Skeletal muscle satellite cell (primary cell): ENCODE measurements around the gene PDYN.

Experiments used
- H3K27me3 ChIP-seq: 2 replicates; pipeline ENCODE4 v1.7.0; 2013; ENCODE audit warnings: low read length; ENCODE audit not compliant: control insufficient read depth, insufficient read depth
- H3K36me3 ChIP-seq: 2 replicates; pipeline ENCODE4 v1.7.0; 2013; ENCODE audit warnings: mild to moderate bottlenecking, control low read depth, low read length; ENCODE audit not compliant: insufficient read depth
- H3K4me1 ChIP-seq: 2 replicates; pipeline ENCODE4 v1.7.0; 2013; ENCODE audit warnings: low read length; ENCODE audit not compliant: control insufficient read depth, insufficient read depth
- H3K4me2 ChIP-seq: 2 replicates; pipeline ENCODE4 v1.7.0; 2013; ENCODE audit warnings: mild to moderate bottlenecking, low read length
- H3K4me3 ChIP-seq: 2 replicates; pipeline ENCODE4 v1.7.0; 2013; ENCODE audit warnings: low read length
- H3K9ac ChIP-seq: 2 replicates; pipeline ENCODE4 v1.7.0; 2013; ENCODE audit warnings: mild to moderate bottlenecking, low read depth, low read length, moderate library complexity
- H3K9me3 ChIP-seq: replicated peaks from 2 replicates; pipeline ENCODE4 v1.7.0; 2013; ENCODE audit warnings: mild to moderate bottlenecking, control low read depth, low read length

PDYN gene

DNA sequence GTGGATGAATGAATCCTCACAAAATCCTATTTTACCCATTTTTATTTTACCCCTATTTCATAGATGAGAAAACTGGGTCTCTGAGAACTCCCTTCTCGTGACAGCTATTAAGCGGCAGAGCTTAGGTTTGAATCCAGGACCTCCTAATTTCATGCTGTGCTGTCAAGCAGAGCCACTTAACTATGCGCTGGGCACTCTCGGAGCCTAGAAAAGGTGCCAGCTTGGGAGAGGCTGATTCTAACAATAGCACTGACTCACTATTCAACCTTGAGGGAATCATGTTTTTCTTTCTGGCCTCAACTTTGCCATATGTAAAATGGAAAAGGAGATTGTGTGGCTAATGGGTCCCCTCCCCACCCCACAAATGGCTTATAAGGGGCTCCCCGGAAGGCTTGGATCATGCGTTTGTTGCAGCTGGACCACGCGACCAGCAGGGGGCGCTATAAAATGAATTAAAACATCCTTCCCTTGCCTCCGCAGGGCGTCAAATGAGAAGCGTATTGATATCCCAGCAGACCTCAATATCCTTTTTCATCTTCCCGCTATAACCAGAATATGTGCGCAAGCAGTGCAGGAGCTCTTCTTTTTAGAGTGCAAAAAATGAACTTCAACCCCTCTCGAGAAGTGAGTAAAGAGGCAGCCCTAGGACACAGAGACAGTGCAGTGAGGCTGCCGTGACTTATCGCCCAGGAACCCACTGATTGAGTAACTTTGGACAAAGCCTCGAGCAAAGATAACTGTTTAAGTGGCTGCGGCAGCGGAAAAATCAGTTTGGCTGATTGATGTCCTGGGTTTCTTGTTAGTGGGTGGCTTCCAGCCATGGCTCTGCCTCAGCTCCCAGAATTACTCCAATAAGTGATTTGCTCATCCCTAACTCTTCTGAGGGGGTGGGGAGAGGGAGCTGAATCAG is 12.8 kb upstream of the PDYN start:
- no peak overlapping the region for H3K4me2 ChIP-seq
- no peaks in the 10 kb centered on the region for H3K9me3 ChIP-seq
- no peak overlapping the region for H3K9ac ChIP-seq
- H3K4me3 ChIP-seq: no peak overlapping the region
- H3K4me1 ChIP-seq: no peaks in the 10 kb centered on the region
- peaks cover 11% of the 10 kb centered on the region for H3K27me3 ChIP-seq
- no peaks in the 10 kb centered on the region for H3K36me3 ChIP-seq

DNA sequence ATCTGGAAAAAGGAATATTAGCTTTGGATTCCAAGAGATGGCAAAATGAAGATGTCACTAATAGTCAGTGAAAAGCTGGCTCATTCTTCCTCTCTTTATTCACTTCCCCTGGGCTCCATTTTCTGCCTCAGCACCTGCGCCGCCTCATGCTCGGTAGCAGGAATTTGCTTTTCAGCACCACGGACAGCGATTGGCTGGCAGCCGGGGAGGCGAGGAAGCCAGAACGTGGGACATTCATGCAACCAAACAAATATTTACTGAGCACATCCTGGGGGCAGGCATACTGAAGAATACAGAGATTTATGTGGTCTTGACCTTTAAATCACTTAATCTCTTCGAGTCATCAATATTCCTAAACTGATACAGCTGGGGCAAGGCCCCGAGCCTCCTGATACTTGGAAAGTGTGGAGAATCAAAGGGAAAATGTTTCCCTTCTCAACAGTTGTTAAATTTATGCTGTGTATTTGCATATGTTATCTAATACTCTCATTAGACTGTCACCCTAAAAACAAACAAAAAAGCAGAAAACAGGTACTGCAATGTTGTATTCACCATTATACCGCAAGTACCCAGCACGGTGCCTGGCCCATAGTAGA is 12.1 kb upstream of the PDYN start:
- Histone ChIP-seq H3K36me3 (no peaks in the 10 kb centered on the region), H3K9ac (no peak overlapping the region), H3K4me1 (no peaks in the 10 kb centered on the region), H3K4me3 (no peak overlapping the region), H3K27me3 (peaks cover 18% of the 10 kb centered on the region), H3K4me2 (no peak overlapping the region), H3K9me3 (no peaks in the 10 kb centered on the region)

DNA sequence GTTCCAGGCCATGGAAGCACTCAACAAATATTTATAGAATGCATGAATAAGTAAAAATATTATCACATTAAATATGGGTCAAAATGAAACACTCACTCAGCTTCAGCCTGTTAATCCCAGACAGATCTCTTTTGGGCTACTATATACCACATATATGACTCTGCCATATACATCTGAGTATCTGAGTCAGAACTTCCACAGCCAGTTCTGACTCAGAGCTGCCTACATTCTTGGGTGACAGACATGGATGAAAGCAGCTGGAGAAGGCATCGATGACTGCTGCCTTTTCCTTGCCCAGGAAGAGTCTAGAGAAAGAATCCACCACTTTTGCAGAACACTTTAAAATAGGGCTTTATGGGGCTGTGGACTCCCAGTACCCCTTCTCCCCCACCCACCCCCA is 11.5 kb upstream of the PDYN start:
- no peaks in the 10 kb centered on the region for H3K4me1 ChIP-seq
- peaks cover 23% of the 10 kb centered on the region for H3K27me3 ChIP-seq
- H3K36me3 ChIP-seq: no peaks in the 10 kb centered on the region
- H3K9me3 ChIP-seq: no peaks in the 10 kb centered on the region
- H3K9ac ChIP-seq: no peak overlapping the region
- H3K4me3 ChIP-seq: no peak overlapping the region
- H3K4me2 ChIP-seq: no peak overlapping the region

DNA sequence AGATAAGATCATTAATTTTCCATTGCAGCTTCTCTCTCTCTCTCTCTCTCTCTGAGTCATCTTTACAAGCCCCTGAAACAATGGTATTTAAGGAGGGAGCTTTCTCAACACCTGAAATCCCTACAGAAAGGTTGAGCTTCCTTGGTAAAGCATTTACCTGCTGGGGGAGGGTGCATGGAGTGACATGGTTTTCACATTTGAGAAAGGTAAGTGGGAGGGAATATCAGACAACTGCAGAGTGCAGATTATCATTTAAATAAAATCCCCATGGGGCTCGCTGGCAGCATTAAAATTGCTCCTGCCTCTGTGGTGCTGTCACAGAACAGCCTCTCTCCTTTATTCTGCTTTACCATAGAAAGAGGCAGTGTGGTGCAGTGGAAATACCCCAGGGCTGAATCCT is 10.3 kb upstream of the PDYN start:
- H3K4me1 ChIP-seq: no peaks in the 10 kb centered on the region
- no peaks in the 10 kb centered on the region for H3K36me3 ChIP-seq
- H3K4me3 ChIP-seq: no peak overlapping the region

DNA sequence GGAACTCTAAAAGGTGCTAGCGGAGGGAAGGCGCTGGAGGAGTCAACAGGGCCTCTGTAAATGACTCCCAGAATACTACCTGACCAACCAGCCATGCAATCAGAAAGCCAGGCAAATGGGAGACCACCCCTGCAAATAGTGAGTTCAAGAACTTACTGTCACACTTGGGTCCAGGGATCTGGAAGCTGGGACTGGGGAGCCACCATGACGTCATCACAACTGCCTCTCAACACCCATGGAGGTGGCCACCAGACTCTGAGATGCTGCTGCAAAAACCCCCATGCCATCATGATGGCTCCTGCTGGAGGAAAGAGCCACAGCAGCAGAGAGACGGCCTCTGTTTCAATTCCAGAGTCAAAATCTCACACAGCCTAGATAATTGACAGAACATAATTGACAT is 8.5 kb upstream of the PDYN start:
- Histone ChIP-seq H3K9ac (no peak overlapping the region), H3K4me1 (no peaks in the 10 kb centered on the region), H3K4me3 (no peak overlapping the region), H3K27me3 (peaks cover 33% of the 10 kb centered on the region), H3K4me2 (no peak overlapping the region), H3K36me3 (no peaks in the 10 kb centered on the region), H3K9me3 (no peaks in the 10 kb centered on the region)

More for the DNA sequence above, 10.3 kb upstream of the PDYN start:
- Histone ChIP-seq H3K9me3 (no peaks in the 10 kb centered on the region), H3K4me2 (no peak overlapping the region), H3K27me3 (peaks cover 28% of the 10 kb centered on the region), H3K9ac (no peak overlapping the region)

DNA sequence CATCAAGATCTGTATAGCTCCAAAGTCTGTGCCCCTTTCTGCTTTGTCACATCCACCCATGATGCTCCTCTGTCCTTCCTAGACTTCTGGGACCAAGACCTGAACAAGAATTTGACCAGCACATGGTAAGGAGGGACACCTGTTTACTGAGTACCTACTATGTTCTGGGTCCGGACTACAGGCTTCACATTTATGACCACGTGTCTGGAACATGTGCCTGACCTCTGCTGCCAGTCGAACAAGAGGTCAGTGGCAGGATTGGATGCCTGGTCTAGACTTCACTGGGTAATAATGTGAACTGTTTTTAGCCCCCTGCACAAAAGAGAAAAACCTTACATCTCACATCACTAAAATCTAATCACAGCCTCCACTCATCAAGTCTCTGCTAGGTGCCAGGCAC is 7.3 kb upstream of the PDYN start:
- H3K4me3 ChIP-seq: no peak overlapping the region
- no peaks in the 10 kb centered on the region for H3K36me3 ChIP-seq
- H3K4me2 ChIP-seq: no peak overlapping the region
- H3K4me1 ChIP-seq: no peaks in the 10 kb centered on the region
- H3K27me3 ChIP-seq: peaks cover 45% of the 10 kb centered on the region
- no peaks in the 10 kb centered on the region for H3K9me3 ChIP-seq
- H3K9ac ChIP-seq: no peak overlapping the region

DNA sequence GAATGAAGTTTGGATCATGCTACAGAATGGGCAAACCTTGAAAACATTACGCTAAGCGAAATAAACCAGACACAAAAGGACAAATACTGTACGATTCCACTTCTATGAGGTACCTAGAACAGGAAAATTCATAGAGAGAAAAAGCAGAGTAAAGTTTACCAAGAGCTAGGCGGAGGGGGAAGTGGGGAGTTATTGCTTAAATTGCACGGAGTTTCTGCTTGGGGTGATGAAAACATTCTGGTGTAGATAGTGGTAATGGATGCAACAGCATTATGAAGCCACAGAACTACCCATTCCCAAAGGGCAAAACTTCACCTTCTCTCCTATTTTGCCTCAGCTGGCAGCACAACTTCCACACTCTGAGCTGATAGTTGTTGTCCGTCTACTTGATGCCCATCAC is 6.4 kb upstream of the PDYN start:
- H3K9me3 ChIP-seq: no peaks in the 10 kb centered on the region
- H3K4me1 ChIP-seq: no peaks in the 10 kb centered on the region
- no peak overlapping the region for H3K4me3 ChIP-seq
- H3K9ac ChIP-seq: no peak overlapping the region
- H3K27me3 ChIP-seq: peaks cover 53% of the 10 kb centered on the region
- no peak overlapping the region for H3K4me2 ChIP-seq
- no peaks in the 10 kb centered on the region for H3K36me3 ChIP-seq

DNA sequence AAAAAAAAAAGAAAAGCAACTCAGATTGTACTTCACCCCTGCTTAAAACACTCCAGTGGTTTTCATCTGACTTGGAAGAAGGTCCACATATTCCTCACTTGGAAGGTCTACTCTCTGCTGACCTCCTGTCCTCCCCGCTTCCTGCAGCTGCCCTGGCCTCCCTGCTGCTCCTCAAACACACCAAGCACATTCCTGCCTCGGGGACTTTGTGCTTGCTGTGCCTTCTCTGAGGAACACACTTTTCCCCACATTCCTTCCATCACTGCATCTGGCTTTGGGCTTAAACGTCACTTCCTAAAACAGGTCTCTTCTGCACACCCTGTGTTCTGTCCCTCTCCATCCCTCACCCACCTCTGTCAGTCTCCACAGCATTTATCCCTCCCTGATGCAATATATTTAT is 4.9 kb upstream of the PDYN start:
- no peaks in the 10 kb centered on the region for H3K4me1 ChIP-seq
- H3K9me3 ChIP-seq: no peaks in the 10 kb centered on the region
- H3K4me2 ChIP-seq: no peak overlapping the region
- H3K4me3 ChIP-seq: no peak overlapping the region
- H3K9ac ChIP-seq: no peak overlapping the region
- H3K36me3 ChIP-seq: no peaks in the 10 kb centered on the region
- H3K27me3 ChIP-seq: peaks cover 68% of the 10 kb centered on the region

DNA sequence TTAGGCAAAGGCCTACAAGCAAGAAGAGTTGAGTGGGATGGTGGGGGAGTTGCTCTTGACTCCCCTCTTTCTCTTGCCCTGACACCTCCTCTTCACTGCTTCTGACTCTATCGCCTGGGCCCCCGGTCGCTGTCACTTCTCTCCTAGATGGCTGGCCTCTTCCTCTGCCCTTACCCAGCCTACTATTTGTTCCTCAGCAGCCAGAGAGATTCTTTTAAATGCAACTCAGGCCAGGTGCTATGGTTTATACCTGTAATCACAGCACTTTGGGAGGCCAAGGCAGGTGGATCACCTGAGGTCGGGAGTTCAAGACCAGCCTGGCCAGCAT is 4.3 kb upstream of the PDYN start:
- Histone ChIP-seq H3K9ac (no peak overlapping the region), H3K9me3 (no peaks in the 10 kb centered on the region)

DNA sequence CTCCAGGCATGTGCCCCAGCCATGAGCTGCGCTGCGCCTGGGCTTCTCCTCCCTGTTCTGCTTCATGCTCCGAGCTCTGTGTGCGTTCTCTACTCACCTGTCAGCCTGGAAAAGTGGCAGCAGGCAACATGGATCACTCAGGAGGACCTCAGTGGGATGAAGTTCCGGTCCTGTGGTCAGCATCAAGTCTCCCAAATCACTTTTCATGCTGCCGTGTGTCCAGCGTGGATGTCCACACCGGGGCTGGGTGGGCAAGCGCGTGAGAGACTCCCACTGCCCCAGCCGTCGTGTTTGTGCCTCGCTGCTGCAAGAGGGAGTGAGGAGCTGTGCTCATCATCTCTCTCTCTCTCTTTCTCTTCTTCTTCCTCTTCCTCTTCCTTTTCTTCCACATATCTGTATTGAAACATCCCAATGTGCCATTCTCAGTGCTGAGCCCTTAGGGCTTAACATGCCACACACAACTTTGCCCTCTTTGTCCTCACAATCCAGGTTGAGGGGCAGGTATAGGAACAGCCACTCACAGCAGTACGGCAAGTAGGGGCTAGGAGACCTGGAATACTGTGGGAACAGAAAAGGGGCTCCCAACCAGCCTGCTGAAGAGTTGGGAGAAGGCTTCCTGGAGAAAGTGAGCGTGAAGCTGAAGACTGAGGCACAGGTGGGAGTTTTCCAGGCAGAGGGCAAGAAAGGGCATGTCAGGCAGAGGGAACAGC is 3.8 kb upstream of the PDYN start:
- Histone ChIP-seq H3K4me2 (no peak overlapping the region), H3K4me3 (no peak overlapping the region), H3K36me3 (no peaks in the 10 kb centered on the region), H3K4me1 (no peaks in the 10 kb centered on the region), H3K9ac (no peak overlapping the region), H3K27me3 (peaks cover 79% of the 10 kb centered on the region), H3K9me3 (no peaks in the 10 kb centered on the region)

More for the DNA sequence above, 4.3 kb upstream of the PDYN start:
- Histone ChIP-seq H3K4me3 (no peak overlapping the region), H3K4me1 (no peaks in the 10 kb centered on the region), H3K4me2 (no peak overlapping the region), H3K27me3 (peaks cover 74% of the 10 kb centered on the region), H3K36me3 (no peaks in the 10 kb centered on the region)

DNA sequence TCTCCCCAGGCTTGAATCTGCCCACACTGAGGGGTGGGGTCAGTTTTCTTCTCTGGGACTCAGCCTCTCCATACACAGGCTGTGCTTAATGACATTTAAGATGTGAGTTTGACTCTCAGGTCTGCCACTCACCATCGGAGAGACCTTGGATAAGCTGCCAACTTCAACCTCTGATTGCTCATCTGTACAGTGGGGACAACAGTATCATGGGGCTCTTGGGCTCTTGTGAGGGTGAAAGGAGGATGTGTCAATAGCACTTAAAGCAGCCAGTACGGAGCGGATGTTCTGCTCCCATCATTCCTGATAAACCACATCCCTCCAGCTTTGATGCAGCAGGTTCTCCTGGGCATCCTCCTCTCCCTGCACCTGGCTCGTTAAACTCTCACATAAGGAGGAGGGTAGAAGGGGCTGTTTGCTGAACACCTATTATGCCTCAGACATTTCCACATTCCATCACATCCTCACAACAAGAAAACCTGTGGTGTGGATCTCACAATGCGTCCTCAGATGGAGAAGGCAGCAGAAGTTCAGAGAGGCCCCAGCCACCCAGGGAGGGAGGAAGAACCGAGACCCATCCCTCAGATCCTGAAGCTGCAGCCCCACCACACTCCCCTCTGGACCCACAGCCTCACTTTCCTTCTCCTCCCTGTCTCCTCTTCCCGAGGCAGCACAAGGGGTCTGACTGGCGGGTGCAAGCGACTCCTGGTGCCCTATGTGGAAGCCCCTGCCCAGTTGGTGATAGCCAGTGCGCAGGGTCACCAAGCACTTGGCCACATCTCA is 1.9 kb upstream of the PDYN start:
- no peaks in the 10 kb centered on the region for H3K36me3 ChIP-seq
- no peaks in the 10 kb centered on the region for H3K4me1 ChIP-seq
- H3K4me2 ChIP-seq: no peak overlapping the region
- no peak overlapping the region for H3K9ac ChIP-seq
- H3K27me3 ChIP-seq: peaks cover 82% of the 10 kb centered on the region
- no peak overlapping the region for H3K4me3 ChIP-seq
- no peaks in the 10 kb centered on the region for H3K9me3 ChIP-seq
